Lung microvascular endothelial cell (primary cell): ENCODE measurements around the gene ADAM17. TPM values are rescaled to one million over a fixed set of nuclear protein-coding genes. Genes with fewer than 3 reads are reported as not detected.
A peak's percentile ranks its signal among the peaks of the same experiment; 100 is the strongest.
"Not testable (repeated sequence)": the region's sequence is repeated elsewhere in the genome, so short reads cannot be mapped to it uniquely, and the experiment has no call there.

ENCODE experiments used
- DNase-seq, 2 donors: peaks; one replicate each; pipeline versions ENCODE4 v3.0.0 to v3.0.0-alpha.2; 2010; ENCODE audit warnings: low read depth in 2 of 2
- total RNA-seq: library from RNA; depleted of rRNA; stranded (reverse); fragments of >200 nt; gene quantifications from 2 replicates; pipeline ENCODE4 v1.2.1, GENCODE V29; 2014

Gene ADAM17
- total RNA-seq, 1 donor from 2014 or later, result 40.7 TPM

DNA sequence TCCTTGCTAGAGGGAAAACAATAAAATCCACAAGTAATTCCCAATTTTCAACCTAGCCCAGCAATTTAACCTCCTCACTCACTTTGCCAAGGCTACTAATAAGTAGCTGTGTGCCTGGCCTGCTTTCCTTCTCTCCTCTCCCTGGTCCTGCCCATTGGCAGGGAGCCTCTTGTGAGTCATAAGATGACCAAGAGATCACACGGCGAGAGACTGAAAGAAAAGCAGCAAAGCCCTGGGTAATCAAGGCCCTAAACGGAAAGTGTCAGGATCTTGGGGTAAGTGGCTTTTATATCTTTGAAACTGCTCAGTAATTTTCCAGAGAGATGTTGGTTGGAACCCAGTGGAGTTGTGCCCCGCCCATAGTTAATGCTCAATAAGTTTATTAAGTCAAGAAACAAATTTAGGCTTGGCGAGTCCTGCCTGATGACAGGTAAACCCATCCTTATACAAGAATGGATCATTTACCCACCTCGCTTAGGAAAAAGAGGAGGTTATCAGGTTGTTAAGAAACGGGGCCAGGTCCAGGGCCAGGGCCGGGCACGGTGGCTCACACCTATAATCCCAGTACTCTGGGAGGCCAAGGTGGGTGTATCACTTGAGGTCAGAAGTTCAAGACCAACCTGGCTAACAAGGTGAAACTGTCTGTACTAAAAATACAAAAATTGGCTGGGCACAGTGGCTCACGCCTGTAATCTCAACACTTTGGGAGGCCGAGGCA, 10.0 kb upstream of the ADAM17 start:
- peak in 1 of 2 donors; percentile 95 for DNase-seq

DNA sequence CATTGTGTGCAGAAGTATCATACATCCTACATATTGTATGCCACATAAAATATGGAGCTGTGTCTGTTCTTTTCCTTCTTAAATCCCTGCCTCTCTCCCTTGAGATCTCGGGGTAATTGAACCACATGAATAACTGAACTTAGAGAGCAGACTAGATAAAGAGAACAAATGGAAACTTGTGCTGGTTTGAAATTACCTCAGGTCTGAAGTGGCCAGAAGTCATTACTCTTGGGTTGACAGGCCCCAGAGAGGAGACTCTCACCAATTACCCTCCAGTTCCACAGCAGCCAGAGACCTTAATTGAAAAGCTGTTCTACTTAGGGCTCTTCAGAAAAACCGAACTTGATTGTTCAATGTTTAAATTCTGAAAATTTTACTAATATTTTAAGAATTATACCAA, 5.0 kb upstream of the ADAM17 start:
- no peak for DNase-seq

DNA sequence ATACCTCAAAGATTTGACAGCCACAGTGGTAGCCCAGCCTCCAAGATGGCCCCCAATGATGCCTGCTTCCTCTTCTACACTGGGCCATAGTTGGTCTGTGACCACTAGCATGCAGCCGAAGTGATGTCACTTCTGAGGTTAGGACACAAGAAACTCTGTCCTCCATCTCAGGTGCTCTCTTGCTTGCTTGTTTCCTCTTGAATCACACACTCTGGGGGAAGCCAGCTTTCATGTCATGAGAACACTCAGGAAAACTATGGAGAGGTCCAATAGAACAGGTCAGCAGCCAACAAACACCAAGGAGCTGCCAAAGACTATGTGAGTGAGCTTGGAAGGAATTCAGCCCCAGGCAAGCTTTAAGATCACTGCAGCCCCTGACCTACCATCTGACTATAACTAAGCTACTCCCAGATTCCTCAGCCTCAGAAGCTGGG, 3.3 kb upstream of the ADAM17 start:
- peak in 1 of 2 donors; percentile 43 for DNase-seq

- DNase-seq, result peak in 1 of 2 donors; percentile 39
Observed at GRCh38 chr2:9556121-9556743, 602 bp upstream of the ADAM17 start.

DNA sequence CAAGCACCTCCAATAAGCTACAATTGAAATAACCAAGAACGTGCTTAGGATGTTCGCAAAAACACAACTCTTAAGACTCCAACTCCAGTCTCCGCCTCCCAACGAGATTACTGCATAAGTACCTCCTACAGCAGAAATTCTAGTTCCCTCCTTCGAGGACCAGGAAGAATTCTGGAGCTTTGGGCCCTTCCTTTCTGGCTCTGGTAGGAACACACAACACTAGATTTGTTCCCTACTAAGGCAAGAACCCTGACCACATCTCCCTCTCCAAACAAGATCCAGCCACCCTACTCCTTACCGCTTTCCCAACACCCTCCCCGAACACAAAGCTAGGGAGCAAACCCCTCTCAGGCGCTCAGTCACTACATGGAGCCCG, 721 bp downstream of the ADAM17 start:
- DNase-seq, result peak; percentile 38 to 91

DNA sequence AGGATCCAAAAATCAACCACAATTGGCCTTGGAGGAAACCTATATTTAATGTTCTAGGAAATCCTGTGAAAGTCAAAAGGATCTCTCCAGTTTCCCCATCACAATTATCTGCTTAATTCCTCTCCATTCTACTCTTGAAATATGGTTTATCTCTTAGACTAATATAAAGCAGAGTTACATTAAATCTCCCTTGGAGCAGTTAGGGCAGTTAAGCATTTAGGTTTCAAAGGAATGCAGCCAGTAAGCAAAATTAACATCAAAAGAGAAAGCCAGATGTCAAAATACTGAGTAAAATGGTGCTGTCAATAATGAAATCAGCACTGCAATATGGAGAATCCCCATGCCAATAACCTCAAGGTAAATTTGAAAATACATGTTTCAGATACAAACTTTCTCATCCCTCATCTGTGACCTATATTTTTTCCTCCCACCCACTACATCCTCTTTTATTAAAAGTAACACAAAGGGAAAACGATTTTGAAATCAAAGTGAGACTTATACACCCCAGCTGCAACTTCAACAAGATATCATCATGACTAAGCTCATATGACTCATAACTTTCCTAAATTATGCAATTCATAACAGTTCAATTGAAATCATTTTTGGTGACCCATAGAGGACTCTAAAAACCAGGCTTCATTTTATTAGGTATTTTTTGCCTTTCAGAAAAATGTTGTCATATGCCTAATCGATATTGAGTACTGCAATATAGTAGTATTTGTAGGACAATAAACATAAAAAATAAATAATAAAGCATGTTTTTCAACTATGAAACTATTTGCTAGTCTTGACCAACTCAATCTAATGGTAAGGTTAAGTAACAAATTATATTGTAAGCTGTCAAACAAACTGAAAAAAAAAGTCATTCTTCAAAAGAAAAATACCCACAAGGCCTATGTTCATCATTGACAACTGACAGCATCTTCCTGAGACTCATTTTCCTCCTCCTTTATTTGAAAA, 3.1 kb downstream of the ADAM17 start:
- DNase-seq, result peak; percentile 76 to 84

DNA sequence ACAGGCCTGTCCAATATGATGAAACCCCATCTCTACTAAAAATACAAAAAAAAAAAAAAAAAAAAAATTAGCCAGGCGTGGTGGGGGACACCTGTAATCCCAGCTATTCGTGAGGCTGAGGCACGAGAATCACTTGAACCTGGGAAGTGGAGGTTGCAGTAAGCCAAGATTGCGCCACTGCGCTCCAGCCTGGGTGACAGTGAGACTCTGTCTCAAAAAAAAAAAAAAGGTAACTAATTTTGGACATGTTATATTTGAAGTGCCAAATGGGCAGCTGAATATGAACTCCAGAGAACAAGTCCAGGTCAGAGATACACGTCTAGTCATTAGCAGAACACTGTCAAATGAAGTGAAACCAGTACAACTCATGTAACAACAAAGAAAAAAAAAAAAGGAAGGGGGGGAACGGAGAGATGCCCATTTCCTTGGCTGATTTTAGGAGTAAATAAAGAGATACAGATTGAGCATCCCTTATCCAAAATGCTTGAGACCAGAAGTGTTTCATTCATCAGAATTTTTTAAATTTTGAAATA, 4.7 kb downstream of the ADAM17 start:
- not testable (repeated sequence) for DNase-seq

DNA sequence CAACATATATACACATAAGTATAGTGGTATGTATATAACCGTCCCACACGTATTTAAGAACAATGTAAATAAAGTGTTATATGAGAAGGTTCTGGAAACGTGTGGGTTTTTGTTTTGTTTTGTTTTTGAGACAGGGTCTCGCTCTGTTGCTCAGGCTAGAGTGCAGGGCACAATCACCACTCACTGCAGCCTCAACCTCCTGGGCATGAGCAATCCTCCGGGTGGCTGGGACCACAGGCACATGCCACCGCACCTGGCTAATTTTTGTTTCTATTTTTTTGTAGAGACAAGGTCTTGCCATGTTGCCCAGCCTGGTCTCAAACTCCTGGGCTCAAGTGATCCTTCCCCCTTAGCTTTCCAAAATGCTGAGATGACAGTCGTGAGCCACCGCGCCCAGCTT, 6.2 kb downstream of the ADAM17 start:
- no peak for DNase-seq

DNA sequence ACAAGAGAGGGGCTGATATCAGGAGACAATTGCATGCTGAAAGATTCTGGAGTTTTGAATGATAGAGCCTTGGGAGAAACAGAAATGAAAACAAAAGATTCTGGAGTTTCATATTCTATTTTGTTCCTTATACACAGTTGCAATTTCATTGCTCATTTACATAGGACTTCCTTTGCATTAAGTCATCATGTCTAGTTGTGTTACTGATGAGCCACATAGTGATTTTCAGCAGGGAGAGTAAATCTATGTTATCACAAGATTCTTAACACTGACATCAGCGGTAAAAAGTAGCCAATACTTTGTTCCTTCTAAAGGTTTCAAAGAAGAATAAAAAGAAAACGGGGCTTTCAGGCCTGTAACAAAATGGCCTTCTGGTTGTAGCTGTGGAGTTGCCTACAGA, 7.1 kb downstream of the ADAM17 start:
- peak in 1 of 2 donors; percentile 38 for DNase-seq

- DNase-seq, result peak in 1 of 2 donors; percentile 55
Observed at GRCh38 chr2:9547262-9547991, 8.2 kb downstream of the ADAM17 start.

DNA sequence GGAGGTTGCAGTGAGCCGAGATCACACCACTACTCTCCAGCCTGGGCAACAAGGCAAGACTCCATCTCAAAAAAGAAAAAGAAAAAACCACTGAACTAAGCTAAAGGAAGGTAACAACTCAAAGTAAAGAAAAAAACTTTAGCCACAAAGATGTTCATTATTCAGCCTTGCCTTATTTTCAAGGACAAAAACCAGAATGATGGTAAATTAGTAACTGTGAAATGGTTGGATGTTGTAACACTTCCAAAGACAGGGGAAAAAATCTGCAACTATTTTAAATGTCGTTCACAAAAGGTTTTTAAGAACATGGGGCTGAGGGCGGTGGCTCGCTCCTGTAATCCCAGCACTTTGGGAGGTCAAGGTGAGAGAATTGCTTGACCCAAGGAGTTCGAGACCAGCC, 10.1 kb downstream of the ADAM17 start:
- DNase-seq, result no peak

DNA sequence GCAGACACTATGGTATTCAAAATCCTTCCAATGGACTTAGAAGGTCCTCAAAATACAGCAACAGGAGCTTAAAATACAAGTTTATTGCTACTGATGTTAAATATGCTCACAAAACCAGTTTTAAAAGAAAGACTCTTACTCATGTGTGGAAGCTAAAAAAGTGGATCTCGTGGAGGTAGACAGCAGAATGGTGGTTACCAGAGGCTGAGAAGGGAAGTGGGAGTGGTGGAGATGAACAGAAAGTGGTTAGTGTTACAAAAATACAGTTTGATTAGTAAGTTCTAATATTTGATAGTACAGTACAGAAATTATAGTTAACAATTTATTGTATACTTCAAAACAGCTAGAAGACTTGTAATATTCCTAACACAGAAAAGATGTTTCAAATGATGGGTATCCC, 12.1 kb downstream of the ADAM17 start:
- DNase-seq, result no peak

- peak in 1 of 2 donors; percentile 84 for DNase-seq
Observed at GRCh38 chr2:9539531-9539930, 16.1 kb downstream of the ADAM17 start.

DNA sequence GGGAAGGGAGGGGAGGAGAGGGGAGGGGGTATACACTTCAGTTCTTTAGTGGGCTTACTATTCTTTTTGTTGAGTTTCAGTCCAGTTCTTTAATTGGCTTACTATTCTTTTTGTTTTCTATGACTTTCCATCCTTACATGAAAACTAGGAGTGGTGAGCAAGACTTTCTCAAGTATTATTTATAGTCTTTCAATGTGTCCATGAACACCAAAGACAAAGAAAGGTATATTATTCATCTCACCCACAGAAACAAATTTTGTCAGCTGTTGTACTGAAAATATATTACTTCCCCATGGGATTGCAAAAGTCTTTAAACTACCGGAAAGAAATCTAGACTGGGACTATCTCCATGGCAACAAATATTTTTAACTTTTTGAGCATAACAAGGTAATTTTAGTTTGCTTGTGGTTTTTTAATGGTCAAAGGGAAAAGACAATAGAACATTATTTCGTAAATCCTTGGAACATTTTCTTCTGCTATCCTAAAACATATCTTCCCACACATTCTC, 17.6 kb downstream of the ADAM17 start:
- DNase-seq, result peak; percentile 78 to 87

DNA sequence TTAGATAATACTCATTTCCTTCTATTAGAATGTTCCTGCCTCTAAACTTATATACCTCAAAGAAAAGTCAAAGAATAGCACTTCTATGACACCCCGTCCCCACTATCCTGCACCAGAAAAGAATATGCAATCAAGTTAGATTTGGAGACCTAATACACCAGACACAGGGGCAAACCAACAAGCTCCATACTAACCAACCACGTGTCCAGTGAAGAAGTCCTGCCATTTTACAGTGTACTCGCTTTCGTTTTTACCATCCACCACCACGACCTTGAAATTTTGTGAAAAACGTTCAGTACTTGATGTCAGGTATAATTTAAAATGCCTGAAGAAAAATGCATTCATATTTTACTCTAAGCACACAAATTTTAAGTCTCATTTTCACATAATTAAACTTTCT, 19.1 kb downstream of the ADAM17 start:
- no peak for DNase-seq

GRCh38 chr2:9535177-9535576, 20.5 kb downstream of the ADAM17 start:
- DNase-seq, result no peak

DNA sequence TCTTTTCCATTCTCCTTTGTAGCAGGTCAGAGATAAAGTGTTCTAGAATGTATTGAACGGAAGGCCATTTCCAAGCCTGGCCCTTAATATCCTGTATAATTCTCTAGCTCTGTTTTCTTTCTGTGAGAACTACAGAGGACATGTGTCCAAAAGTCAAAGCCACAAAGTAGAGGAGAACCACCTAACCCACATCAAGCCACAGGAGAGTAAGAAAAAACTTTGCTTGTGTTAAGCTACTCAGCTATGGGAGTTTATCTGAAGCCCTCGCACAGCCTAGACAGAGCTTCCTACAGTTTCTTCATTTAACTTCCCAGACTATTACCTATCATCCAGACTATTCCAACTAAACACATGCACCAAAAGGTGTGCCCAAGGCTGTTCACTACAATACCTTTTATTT, 22.0 kb downstream of the ADAM17 start:
- no peak for DNase-seq

DNA sequence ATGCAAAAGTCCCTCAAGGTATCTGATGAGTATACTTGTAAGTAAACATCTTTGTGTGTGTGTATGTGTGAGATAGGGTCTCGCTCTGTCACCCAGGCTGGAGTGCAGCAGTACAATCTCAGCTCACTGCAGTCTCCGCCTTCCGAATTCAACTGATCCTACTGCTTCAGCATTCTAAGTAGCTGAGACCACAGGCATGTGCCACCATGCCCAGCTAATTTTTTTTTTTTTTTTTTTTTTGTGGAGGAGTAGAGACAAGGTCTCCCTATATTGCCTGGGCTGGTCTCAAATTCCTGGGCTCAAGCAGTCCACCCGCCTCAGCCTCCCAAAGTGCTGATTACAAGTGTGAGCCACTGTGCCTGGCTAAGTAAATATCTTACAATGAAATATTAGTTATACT, 23.2 kb downstream of the ADAM17 start:
- no peak for DNase-seq

DNA sequence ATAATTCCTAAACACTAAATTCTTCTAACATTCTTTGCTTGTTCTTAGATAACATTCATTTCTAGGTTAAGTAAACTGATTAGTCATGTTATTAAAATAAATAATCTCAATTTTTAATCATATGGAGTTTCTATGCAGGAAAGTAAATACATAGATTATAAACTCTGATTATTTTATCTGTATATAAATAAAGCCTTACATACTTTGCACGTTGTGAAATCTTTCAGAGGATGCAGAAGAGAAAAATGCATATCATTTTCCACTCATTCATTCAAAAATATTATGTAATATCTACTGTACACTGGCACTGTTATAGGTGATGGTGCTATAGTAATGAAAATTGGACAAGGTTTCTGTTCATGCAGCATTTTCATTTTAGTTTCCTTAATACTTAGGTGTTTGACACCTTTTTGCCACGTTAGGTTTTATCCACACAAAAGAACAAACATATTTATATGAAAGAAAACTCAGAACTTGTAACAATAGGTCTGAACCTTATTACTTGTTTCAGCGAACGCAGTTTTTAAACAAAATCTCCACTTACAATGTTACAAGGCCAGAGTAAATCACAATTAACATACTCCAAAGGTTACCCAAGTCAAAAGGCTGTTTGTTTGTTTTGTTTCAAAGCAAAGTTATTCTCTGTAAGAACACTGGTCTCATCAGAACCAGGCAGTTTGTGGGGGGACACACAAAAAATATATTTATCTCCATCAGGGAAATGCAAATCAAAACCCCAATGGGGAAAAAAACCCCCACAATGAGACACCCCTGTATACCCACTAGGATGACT, 27.4 kb downstream of the ADAM17 start:
- no peak for DNase-seq

GRCh38 chr2:9525266-9525665, 30.4 kb downstream of the ADAM17 start:
- DNase-seq, result no peak
